K562 (cell line): Measurements from ENCODE around the gene UTRN.

Experiments used
- BCLAF1 ChIP-seq, 2 experiments: fragments of 450-650 bp in 1 of 2; IDR thresholded peaks; 2 replicates each; pipeline ENCODE4 v1.6.1; 2011 to 2017; ENCODE audit warnings: low read depth in 2 of 2, antibody characterized with exemption in 1 of 2, borderline replicate concordance in 1 of 2, low read length in 1 of 2, mild to moderate bottlenecking in 1 of 2, mixed read lengths in 1 of 2; ENCODE audit not compliant: control insufficient read depth in 1 of 2
- CBX5 ChIP-seq: IDR thresholded peaks from 2 replicates; pipeline ENCODE4 v1.6.1; 2014; ENCODE audit warnings: low read depth, borderline replicate concordance
- CTCF ChIP-seq, 3 experiments: IDR thresholded peaks in 2 of 3; conservative IDR thresholded peaks in 1 of 3; 2 replicates each; pipeline ENCODE4 v1.5.1; 2011 to 2012; ENCODE audit warnings: low read length in 3 of 3, mild to moderate bottlenecking in 3 of 3, control low read depth in 2 of 3, improper control_type of control experiment in 1 of 3, inconsistent platforms in 1 of 3, low read depth in 1 of 3, mixed read lengths in 1 of 3, moderate library complexity in 1 of 3; ENCODE audit not compliant: insufficient read depth in 2 of 3
- DPF2 ChIP-seq: fragments of 450-650 bp; IDR thresholded peaks from 2 replicates; pipeline ENCODE4 v1.6.1; 2016
- MYNN ChIP-seq, 2 experiments: sonication (generic); formaldehyde crosslinking in 1 of 2; IDR thresholded peaks; 2 replicates each; pipeline versions ENCODE4 v1.5.0 to v1.6.1; 2016 to 2020; ENCODE audit warnings: antibody characterized with exemption in 1 of 2, missing genetic modification reagents in 1 of 2
- RCOR1 ChIP-seq, 2 experiments: IDR thresholded peaks; 2 replicates each; pipeline ENCODE4 v1.6.1; 2012; ENCODE audit warnings: low read depth in 2 of 2, low read length in 2 of 2, borderline replicate concordance in 1 of 2, improper control_type of control experiment in 1 of 2
- TAL1 ChIP-seq: fragments of 450-650 bp; IDR thresholded peaks from 2 replicates; pipeline ENCODE4 v1.6.1; 2016; ENCODE audit warnings: mild to moderate bottlenecking
- ZBTB7A ChIP-seq: IDR thresholded peaks from 2 replicates; pipeline ENCODE4 v1.6.1; 2011; ENCODE audit warnings: low read depth, mild to moderate bottlenecking, low read length, moderate library complexity, borderline replicate concordance; ENCODE audit not compliant: control insufficient read depth
- TF ChIP-seq, protein P1 (sequence below), 2 experiments: fragments of 450-650 bp in 1 of 2; sonication (generic) in 1 of 2; formaldehyde crosslinking in 1 of 2; IDR thresholded peaks in 1 of 2; conservative IDR thresholded peaks in 1 of 2; 2 replicates each; pipeline versions ENCODE4 v1.6.1 to v1.8.1; 2016 to 2023; ENCODE audit warnings: mild to moderate bottlenecking in 2 of 2, moderate library complexity in 2 of 2, inconsistent platforms in 1 of 2, missing genetic modification reagents in 1 of 2
- TF ChIP-seq, protein P2 (sequence below), 2 experiments: fragments of 450-650 bp in 1 of 2; sonication (generic) in 1 of 2; formaldehyde crosslinking in 1 of 2; IDR thresholded peaks; 2 replicates each; pipeline versions ENCODE4 v1.7.1 to v1.9.0; 2016 to 2022; ENCODE audit warnings: inconsistent platforms in 1 of 2, mild to moderate bottlenecking in 1 of 2, missing genetic modification reagents in 1 of 2

GRCh38 chr6:144292372-144292771 lies 7.2 kb downstream of the UTRN start:
- TF ChIP-seq DPF2 (no peak), CBX5 (no peak), TAL1 (no peak), CTCF (IDR thresholded peaks at IDR 0.05 in 2 of 3, conservative IDR thresholded peaks at IDR 0.05 in 1 of 3; ENCODE audit: insufficient read depth in 2 of 3, low read depth in 1 of 3, low read length in 3 of 3) (no peak), MYNN (IDR thresholded peaks at IDR 0.05) (no peak), MYNN (CRISPR knock-in tag; IDR thresholded peaks at IDR 0.05) (no peak), ZBTB7A (no peak), BCLAF1 (IDR thresholded peaks at IDR 0.05; ENCODE audit: borderline replicate concordance in 1 of 2, control insufficient read depth in 1 of 2, low read depth in 2 of 2, low read length in 1 of 2) (no peak), RCOR1 (IDR thresholded peaks at IDR 0.05; ENCODE audit: borderline replicate concordance in 1 of 2, low read depth in 2 of 2, low read length in 2 of 2) (no peak)
- TF ChIP-seq, protein P1, sequence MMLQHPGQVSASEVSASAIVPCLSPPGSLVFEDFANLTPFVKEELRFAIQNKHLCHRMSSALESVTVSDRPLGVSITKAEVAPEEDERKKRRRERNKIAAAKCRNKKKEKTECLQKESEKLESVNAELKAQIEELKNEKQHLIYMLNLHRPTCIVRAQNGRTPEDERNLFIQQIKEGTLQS (IDR thresholded peaks at IDR 0.05), result no peak
- TF ChIP-seq, protein P1 (CRISPR knock-in tag; conservative IDR thresholded peaks at IDR 0.05), result no peak
- TF ChIP-seq, protein P2, sequence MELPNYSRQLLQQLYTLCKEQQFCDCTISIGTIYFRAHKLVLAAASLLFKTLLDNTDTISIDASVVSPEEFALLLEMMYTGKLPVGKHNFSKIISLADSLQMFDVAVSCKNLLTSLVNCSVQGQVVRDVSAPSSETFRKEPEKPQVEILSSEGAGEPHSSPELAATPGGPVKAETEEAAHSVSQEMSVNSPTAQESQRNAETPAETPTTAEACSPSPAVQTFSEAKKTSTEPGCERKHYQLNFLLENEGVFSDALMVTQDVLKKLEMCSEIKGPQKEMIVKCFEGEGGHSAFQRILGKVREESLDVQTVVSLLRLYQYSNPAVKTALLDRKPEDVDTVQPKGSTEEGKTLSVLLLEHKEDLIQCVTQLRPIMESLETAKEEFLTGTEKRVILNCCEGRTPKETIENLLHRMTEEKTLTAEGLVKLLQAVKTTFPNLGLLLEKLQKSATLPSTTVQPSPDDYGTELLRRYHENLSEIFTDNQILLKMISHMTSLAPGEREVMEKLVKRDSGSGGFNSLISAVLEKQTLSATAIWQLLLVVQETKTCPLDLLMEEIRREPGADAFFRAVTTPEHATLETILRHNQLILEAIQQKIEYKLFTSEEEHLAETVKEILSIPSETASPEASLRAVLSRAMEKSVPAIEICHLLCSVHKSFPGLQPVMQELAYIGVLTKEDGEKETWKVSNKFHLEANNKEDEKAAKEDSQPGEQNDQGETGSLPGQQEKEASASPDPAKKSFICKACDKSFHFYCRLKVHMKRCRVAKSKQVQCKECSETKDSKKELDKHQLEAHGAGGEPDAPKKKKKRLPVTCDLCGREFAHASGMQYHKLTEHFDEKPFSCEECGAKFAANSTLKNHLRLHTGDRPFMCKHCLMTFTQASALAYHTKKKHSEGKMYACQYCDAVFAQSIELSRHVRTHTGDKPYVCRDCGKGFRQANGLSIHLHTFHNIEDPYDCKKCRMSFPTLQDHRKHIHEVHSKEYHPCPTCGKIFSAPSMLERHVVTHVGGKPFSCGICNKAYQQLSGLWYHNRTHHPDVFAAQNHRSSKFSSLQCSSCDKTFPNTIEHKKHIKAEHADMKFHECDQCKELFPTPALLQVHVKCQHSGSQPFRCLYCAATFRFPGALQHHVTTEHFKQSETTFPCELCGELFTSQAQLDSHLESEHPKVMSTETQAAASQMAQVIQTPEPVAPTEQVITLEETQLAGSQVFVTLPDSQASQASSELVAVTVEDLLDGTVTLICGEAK (IDR thresholded peaks at IDR 0.05), result no peak
- TF ChIP-seq, protein P2 (CRISPR knock-in tag; IDR thresholded peaks at IDR 0.05), result no peak
